ENCODE measurements around the gene P2RY14.
"Not testable (repeated sequence)": the region's sequence is repeated elsewhere in the genome, so short reads cannot be mapped to it uniquely, and the experiment has no call there.

GRCh38 chr3:151242006-151242405 is 36.3 kb downstream of the P2RY14 start:
- not testable (repeated sequence) for TF ChIP-seq SNAI1 (CRISPR knock-in tag; IDR thresholded peaks at IDR 0.05; ENCODE audit: borderline replicate concordance); POLR2A (IDR thresholded peaks at IDR 0.05; ENCODE audit: insufficient read depth in 1 of 2, low read depth in 2 of 2, low read length in 2 of 2); CBX2 (IDR thresholded peaks at IDR 0.05; ENCODE audit: low read depth, low read length); CBX2 (CRISPR knock-in tag; IDR thresholded peaks at IDR 0.05; ENCODE audit: low read depth)
- TF ChIP-seq, protein P1, sequence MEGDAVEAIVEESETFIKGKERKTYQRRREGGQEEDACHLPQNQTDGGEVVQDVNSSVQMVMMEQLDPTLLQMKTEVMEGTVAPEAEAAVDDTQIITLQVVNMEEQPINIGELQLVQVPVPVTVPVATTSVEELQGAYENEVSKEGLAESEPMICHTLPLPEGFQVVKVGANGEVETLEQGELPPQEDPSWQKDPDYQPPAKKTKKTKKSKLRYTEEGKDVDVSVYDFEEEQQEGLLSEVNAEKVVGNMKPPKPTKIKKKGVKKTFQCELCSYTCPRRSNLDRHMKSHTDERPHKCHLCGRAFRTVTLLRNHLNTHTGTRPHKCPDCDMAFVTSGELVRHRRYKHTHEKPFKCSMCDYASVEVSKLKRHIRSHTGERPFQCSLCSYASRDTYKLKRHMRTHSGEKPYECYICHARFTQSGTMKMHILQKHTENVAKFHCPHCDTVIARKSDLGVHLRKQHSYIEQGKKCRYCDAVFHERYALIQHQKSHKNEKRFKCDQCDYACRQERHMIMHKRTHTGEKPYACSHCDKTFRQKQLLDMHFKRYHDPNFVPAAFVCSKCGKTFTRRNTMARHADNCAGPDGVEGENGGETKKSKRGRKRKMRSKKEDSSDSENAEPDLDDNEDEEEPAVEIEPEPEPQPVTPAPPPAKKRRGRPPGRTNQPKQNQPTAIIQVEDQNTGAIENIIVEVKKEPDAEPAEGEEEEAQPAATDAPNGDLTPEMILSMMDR (CRISPR knock-in tag; IDR thresholded peaks at IDR 0.05): not testable (repeated sequence)

Data from HepG2 (cell line).